ENCODE measurements around the gene OR52A5.

The OR52A5 gene

DNA sequence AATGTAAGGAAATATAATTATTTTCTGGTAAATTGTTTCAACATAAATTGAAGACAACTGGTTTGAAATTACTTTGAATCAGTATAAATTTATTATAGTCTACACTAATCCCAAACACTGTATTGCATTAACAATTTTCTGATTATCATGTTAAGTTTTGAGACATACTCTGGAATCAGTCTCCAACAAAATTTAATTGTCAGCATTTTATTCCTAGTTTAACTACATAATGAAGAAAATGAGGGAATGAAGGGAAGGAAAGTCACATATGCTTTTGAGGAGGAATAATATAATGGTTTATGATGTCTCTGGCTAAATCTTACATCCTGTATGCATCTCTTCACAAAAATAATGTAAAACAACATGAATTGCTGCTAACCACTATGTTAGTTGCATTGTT, 54.6 kb downstream of the OR52A5 start:
- Mint-ChIP-seq H3K9me3 (no peaks in the 10 kb centered on the region), H3K27ac (no peak overlapping the region), H3K27me3 (no peaks in the 10 kb centered on the region), H3K36me3 (no peaks in the 10 kb centered on the region), H3K4me1 (no peaks in the 10 kb centered on the region), H3K4me3 (no peak overlapping the region)
- CTCF ChIA-PET = no interaction called here
- DNase-seq = no peak

DNA sequence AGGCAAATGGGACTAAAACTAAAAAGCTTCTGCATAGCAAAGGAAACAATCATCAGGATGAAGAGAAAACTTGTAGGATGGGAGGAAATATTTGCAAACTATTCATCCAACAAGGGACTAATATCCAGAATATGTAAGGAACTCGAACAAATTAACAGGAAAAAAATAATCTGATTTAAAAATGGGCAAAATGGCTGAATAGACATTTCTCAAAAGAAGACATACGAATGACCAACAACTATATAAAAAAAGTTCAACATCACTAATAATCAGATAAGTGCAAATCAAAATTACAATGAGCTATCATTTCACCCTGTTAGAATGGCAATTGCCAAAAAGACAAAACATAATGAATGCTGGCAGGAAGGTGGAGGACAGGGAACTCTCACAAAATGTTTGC, 56.8 kb downstream of the OR52A5 start:
- Mint-ChIP-seq H3K4me1 (no peaks in the 10 kb centered on the region), H3K4me3 (no peak overlapping the region), H3K27ac (no peak overlapping the region), H3K9me3 (no peaks in the 10 kb centered on the region), H3K36me3 (no peaks in the 10 kb centered on the region), H3K27me3 (no peaks in the 10 kb centered on the region)
- DNase-seq = no peak
- CTCF ChIA-PET = no interaction called here

All from activated naive CD4-positive, alpha-beta T cell treated with anti-CD3 and anti-CD28 coated beads, Interleukin-2, amount 10 ng/mL, durations not matched to agents 7 days and 5 days (primary cell).